ENCODE results near the gene MATR3. TPM values are rescaled to one million over a fixed set of nuclear protein-coding genes. Genes with fewer than 3 reads are reported as not detected.

The MATR3 gene
- total RNA-seq, 1 experiment from 2014 or later, result 267 TPM

- Mint-ChIP-seq H3K36me3 (ENCODE audit: insufficient read depth in 1 of 3, low read depth in 3 of 3) (peaks cover 12 to 41% (median 34%) of the 10 kb centered on the region in 3 experiments; a peak in 6 of 7 replicates), H3K27me3 (ENCODE audit: low read depth) (no peaks in the 10 kb centered on the region), H3K4me3 (no peak overlapping the region), H3K27ac (peak overlapping the region in 2 of 3 experiments; percentile 64; a peak in 2 of 7 replicates), H3K4me1 (peaks cover 51 to 60% of the 10 kb centered on the region in 2 experiments), H3K9me3 (no peaks in the 10 kb centered on the region)
- Histone ChIP-seq H3K27me3 (ENCODE audit: insufficient read depth, low read length) (no peaks in the 10 kb centered on the region), H4K20me1 (ENCODE audit: control insufficient read depth, insufficient read depth, insufficient read length) (no peaks in the 10 kb centered on the region), H3K27ac (ENCODE audit: insufficient read length, low read depth, low read length) (no peak overlapping the region), H3K18ac (ENCODE audit: insufficient read length, low read depth, low read length) (no peak overlapping the region), H3K4ac (ENCODE audit: low read depth, low read length) (no peak overlapping the region), H2AFZ (ENCODE audit: low read length) (no peak overlapping the region), H3K56ac (ENCODE audit: insufficient read length, low read depth, low read length) (no peak overlapping the region), H3K23ac (ENCODE audit: insufficient read length, low read depth, low read length) (no peak overlapping the region), H4K8ac (replicated peaks; ENCODE audit: insufficient read length, low read depth, low read length) (no peak overlapping the region), H2BK12ac (ENCODE audit: insufficient read length, low read depth, low read length) (no peak overlapping the region), H2BK120ac (ENCODE audit: low read depth, low read length, poor library complexity, severe bottlenecking) (no peak overlapping the region), H3K79me1 (ENCODE audit: insufficient read depth, low read depth, low read length, poor library complexity, severe bottlenecking) (no peaks in the 10 kb centered on the region), H3T11ph (ENCODE audit: low read length) (no peak overlapping the region), H3K9ac (ENCODE audit: extremely low read depth, insufficient read length, low read length) (no peak overlapping the region), H4K5ac (ENCODE audit: insufficient read length, low read depth, low read length) (no peak overlapping the region), H3K9me3 (ENCODE audit: control insufficient read depth, low read depth, low read length) (no peaks in the 10 kb centered on the region), H2AK5ac (ENCODE audit: insufficient read length, low read length) (no peak overlapping the region), H2BK20ac (ENCODE audit: low read depth, low read length, poor library complexity, severe bottlenecking) (no peak overlapping the region), H2BK15ac (ENCODE audit: low read depth, low read length) (no peak overlapping the region), H2BK5ac (ENCODE audit: insufficient read length, low read length) (no peak overlapping the region), H3K4me2 (ENCODE audit: insufficient read depth, insufficient read length, low read length) (no peak overlapping the region), H3K79me2 (ENCODE audit: insufficient read depth, low read length) (peaks cover 64% of the 10 kb centered on the region), H4K91ac (ENCODE audit: insufficient read length, low read depth, low read length) (no peak overlapping the region), H3K23me2 (ENCODE audit: insufficient read length, low read depth, low read length, poor library complexity, severe bottlenecking) (no peaks in the 10 kb centered on the region), H3K4me1 (ENCODE audit: insufficient read depth, low read length) (no peaks in the 10 kb centered on the region; the same call in 1 of the 2 replicates), H3K14ac (ENCODE audit: insufficient read depth, low read length) (no peak overlapping the region)
- DNase-seq, result peak; percentile 59
- no CpG with 5 or more reads among the region's 9 CpGs for WGBS (ENCODE audit: extremely low coverage, insufficient read length, low lambda C conversion rate)
- no peak for TF ChIP-seq CTCF (conservative IDR thresholded peaks at IDR 0.05)
Measured at GRCh38 chr5:139312075-139312474, 18.5 kb downstream of the MATR3 start.

Measured in H9 (cell line).